Small intestine (tissue), 7 donors: ENCODE measurements around the gene TEX30. TPM values are rescaled to one million over a fixed set of nuclear protein-coding genes. Genes with fewer than 3 reads are reported as not detected.
A peak's percentile ranks its signal among the peaks of the same experiment; 100 is the strongest.

Experiments
- DNase-seq, 2 donors: peaks; one replicate each; pipeline versions ENCODE4 v3.0.0 to v3.0.0-alpha.2; 2013
- FAIRE-seq: peaks from 2 replicates; lab custom pipeline; 2012; peaks lifted over from hg19 to GRCh38; lab: Jason Lieb, UNC
- H3K27ac ChIP-seq, 3 donors: one replicate each; pipeline ENCODE4 v1.5.1; 2013; ENCODE audit warnings: low read length in 2 of 3, mild to moderate bottlenecking in 2 of 3, control low read depth in 1 of 3, inconsistent platforms in 1 of 3, low read depth in 1 of 3, moderate library complexity in 1 of 3
- H3K27me3 ChIP-seq, 3 donors: one replicate each; pipeline ENCODE4 v1.6.1; 2013; ENCODE audit warnings: low read length in 3 of 3, inconsistent platforms in 1 of 3; ENCODE audit not compliant: control insufficient read depth in 3 of 3, insufficient read depth in 3 of 3
- H3K36me3 ChIP-seq, 3 donors: one replicate each; pipeline ENCODE4 v1.6.1; 2013; ENCODE audit warnings: low read length in 3 of 3, inconsistent platforms in 1 of 3, low read depth in 1 of 3, mild to moderate bottlenecking in 1 of 3, moderate library complexity in 1 of 3; ENCODE audit not compliant: control insufficient read depth in 3 of 3, insufficient read depth in 2 of 3
- H3K4me1 ChIP-seq, 3 donors: one replicate each; pipeline ENCODE4 v1.6.1; 2013; ENCODE audit warnings: low read length in 2 of 3, inconsistent platforms in 1 of 3, low read depth in 1 of 3, mild to moderate bottlenecking in 1 of 3, moderate library complexity in 1 of 3; ENCODE audit not compliant: control insufficient read depth in 3 of 3, insufficient read depth in 2 of 3
- H3K4me3 ChIP-seq, 3 donors: one replicate each; pipeline ENCODE4 v1.5.1; 2013; ENCODE audit warnings: low read length in 3 of 3, control low read depth in 1 of 3, inconsistent platforms in 1 of 3, low read depth in 1 of 3, mild to moderate bottlenecking in 1 of 3, moderate library complexity in 1 of 3
- H3K9me3 ChIP-seq, 2 donors: one replicate each; pipeline ENCODE4 v1.6.1; 2013; ENCODE audit warnings: low read depth in 1 of 2, low read length in 1 of 2; ENCODE audit not compliant: control insufficient read depth in 2 of 2, insufficient read depth in 1 of 2
- WGBS, 3 donors: extraction: QIAGEN DNeasy Blood & Tissue Kit; methylation state at CpG; one replicate each; pipeline ENCODE4 v1.1.7; 2013; 5-methylcytosine and 5-hydroxymethylcytosine counted together
- polyA plus RNA-seq, 4 donors: library from polyadenylated mRNA; stranded (reverse) in 3 of 4; unstranded in 1 of 4; fragments of 200-250 nt in 3 of 4; fragments of 120-200 nt in 1 of 4; gene quantifications; one replicate each; pipeline versions ENCODE4 v1.2.1 to v1.2.3, GENCODE V29; 2013
- donor health status: healthy with polysubstance abuse.
- donor health status: control.
- donor health status: control.
- donor health status: Bipolar disorder and iron deficiency.
- donor health status: healthy.

The TEX30 gene
- polyA plus RNA-seq, 4 donors: 8.0 to 15.5 (median 9.8) TPM

DNA sequence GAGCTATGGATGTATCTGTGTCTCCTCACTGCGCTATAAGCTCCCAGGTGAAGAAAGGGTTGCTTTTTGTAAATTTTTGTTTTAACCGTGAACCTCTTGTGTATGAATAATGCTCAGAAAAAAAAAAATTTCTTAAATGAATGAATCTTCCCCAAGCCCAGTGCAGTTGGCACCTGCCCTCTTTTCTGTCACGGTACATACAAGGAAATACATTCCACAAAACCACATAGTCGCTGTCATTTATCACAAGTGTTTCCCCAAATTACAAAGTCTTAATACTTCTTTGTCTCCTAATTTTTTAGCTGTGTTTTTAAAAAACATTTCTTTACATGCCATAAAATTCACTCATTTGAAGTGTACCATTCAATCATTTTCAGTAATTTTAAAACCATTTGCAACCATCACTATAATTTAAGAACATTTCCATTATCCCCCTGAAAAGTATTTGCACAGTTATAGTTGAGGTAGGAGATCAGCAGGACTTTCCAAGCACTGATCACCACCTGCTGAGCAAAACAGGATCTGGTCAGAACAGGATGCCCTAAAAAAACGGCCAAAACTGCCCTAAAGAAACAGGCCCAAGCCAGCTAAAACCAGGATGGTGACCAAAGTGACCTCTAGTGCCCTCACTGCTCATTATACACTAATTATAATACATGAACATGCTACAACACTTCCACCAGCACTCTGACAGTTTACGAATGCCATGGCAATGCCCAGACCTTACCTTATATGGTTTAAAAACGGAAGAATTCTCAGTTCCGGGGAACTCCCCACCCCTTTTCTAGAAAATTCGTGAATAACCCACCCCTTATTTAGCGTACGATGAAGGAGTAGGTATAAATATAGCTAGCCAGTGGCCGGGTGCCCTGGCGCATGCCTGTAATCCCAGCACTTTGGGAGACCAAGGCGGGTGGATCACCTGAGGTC is 1.3 kb upstream of the TEX30 start:
- FAIRE-seq (no peak), DNase-seq (no peak)
- WGBS, 3 donors: 86 to 91% (median 86%) methylated on average over 14 of the region's 14 CpGs
- Histone ChIP-seq H3K4me3 (no peak overlapping the region), H3K36me3 (no peaks in the 10 kb centered on the region), H3K9me3 (peaks cover 0 to 3% of the 10 kb centered on the region in 2 donors), H3K27me3 (no peaks in the 10 kb centered on the region), H3K27ac (no peak overlapping the region), H3K4me1 (peaks cover 0 to 21% (median 5%) of the 10 kb centered on the region in 3 donors)

- WGBS, 3 donors: 71 to 83% (median 76%) methylated on average over 27 of the region's 27 CpGs
- Histone ChIP-seq H3K4me1 (peaks cover 0 to 21% (median 5%) of the 10 kb centered on the region in 3 donors), H3K4me3 (peak overlapping the region; percentile 82 to 90 (median 86)), H3K36me3 (no peaks in the 10 kb centered on the region), H3K9me3 (peaks cover 0 to 3% of the 10 kb centered on the region in 2 donors), H3K27me3 (no peaks in the 10 kb centered on the region), H3K27ac (peak overlapping the region in 2 of 3 donors; percentile 66 to 87)
- FAIRE-seq: no peak
- no peak for DNase-seq
These were observed 605 bp upstream of the TEX30 start for GRCh38 chr13:102774214-102774568.

GRCh38 chr13:102772042-102772425 is 1.6 kb downstream of the TEX30 start:
- H3K4me3 ChIP-seq: no peak overlapping the region

DNA sequence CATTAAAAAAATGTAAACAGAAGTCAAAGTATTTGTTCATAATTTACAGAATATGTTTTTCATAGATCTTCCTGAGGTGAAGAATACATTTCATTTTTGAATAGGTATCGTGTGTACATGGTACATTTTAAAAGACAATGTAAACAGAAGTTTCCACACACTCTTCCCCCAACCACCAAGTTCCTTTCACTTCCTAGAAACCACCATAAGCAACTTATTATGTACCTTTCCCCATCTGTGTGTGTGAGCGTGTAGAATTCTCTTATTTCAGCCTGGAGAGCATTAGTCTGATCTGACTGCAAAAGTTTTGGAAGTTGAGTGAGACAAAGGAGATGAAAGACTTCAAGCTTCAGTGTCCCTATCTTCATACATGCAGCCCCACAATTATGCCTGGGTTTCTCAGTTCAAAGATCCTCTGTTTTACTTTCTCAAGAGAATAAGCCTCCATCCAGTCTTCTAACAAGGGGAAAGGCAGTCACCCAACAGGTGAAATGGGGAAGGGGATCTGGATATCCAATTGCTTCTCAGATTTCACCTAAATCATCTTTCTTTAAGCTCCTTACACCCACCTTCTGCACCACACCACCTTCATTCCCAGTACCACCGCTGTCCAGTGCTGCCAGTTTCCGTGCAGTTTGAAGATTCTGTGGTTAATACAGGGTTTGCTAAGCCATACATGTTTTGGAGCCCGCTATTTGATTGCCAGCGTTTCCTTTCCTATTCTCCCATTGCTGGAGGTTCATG is 2.1 kb downstream of the TEX30 start:
- FAIRE-seq: no peak

More at GRCh38 chr13:102772042-102772425, 1.6 kb downstream of the TEX30 start:
- Histone ChIP-seq H3K36me3 (peaks cover 0 to 4% (median 0%) of the 10 kb centered on the region in 3 donors), H3K9me3 (peaks cover 0 to 3% of the 10 kb centered on the region in 2 donors), H3K4me1 (peaks cover 0 to 21% (median 3%) of the 10 kb centered on the region in 3 donors), H3K27ac (no peak overlapping the region), H3K27me3 (no peaks in the 10 kb centered on the region)
- FAIRE-seq (no peak), DNase-seq (no peak)
- WGBS, 3 donors: 92 to 96% (median 93%) methylated on average over 16 of the region's 16 CpGs

DNA sequence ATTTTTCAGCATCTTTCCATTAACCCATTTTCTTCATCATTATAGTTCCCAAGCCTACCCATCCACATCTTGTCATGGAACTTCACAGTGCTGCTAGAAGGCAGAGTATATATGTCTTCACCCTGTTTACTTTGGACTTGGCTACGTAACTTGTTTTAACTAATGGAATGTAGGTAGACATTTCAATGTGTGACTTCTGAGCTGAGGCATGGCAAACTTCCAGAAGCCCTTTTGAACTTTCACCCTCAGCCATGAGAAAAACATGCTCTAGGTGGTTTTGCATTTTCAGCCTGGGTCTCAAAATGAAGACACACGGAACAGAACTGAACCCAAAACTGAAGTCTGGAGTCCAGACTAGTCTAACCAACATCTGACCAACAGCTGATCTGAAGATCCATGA is 3.2 kb downstream of the TEX30 start:
- H3K27ac ChIP-seq: no peak overlapping the region
- peaks cover 0 to 3% of the 10 kb centered on the region in 2 donors for H3K9me3 ChIP-seq
- H3K4me1 ChIP-seq: peaks cover 0 to 15% (median 3%) of the 10 kb centered on the region in 3 donors
- H3K36me3 ChIP-seq: peaks cover 0 to 7% (median 0%) of the 10 kb centered on the region in 3 donors
- H3K27me3 ChIP-seq: no peaks in the 10 kb centered on the region
- DNase-seq (peak; percentile 59 to 72), FAIRE-seq (no peak)
- no peak overlapping the region for H3K4me3 ChIP-seq
- WGBS, 3 donors: 31 to 63% (median 41%) methylated on average over 2 of the region's 2 CpGs

More for the DNA sequence above, 2.1 kb downstream of the TEX30 start:
- Histone ChIP-seq H3K4me3 (no peak overlapping the region), H3K36me3 (peaks cover 0 to 4% (median 0%) of the 10 kb centered on the region in 3 donors), H3K9me3 (peaks cover 0 to 3% of the 10 kb centered on the region in 2 donors), H3K27ac (no peak overlapping the region), H3K27me3 (no peaks in the 10 kb centered on the region), H3K4me1 (peaks cover 0 to 18% (median 3%) of the 10 kb centered on the region in 3 donors)
- no peak for DNase-seq
- 87 to 95% (median 92%) methylated on average over 6 of the region's 6 CpGs for WGBS, 3 donors

GRCh38 chr13:102769679-102770078 is 3.9 kb downstream of the TEX30 start:
- no peak for FAIRE-seq

GRCh38 chr13:102768909-102769308 is 4.7 kb downstream of the TEX30 start:
- no peak overlapping the region for H3K4me3 ChIP-seq
- no peak overlapping the region for H3K27ac ChIP-seq
- no peaks in the 10 kb centered on the region for H3K27me3 ChIP-seq
- H3K4me1 ChIP-seq: peaks cover 0 to 11% (median 3%) of the 10 kb centered on the region in 3 donors
- FAIRE-seq: no peak
- 77 to 83% (median 79%) methylated on average over 2 of the region's 2 CpGs for WGBS, 3 donors
- H3K9me3 ChIP-seq: no peaks in the 10 kb centered on the region
- DNase-seq: no peak
- H3K36me3 ChIP-seq: peaks cover 0 to 9% (median 0%) of the 10 kb centered on the region in 3 donors

More at GRCh38 chr13:102769679-102770078, 3.9 kb downstream of the TEX30 start:
- peaks cover 0 to 3% of the 10 kb centered on the region in 2 donors for H3K9me3 ChIP-seq
- peaks cover 0 to 15% (median 3%) of the 10 kb centered on the region in 3 donors for H3K4me1 ChIP-seq
- 69 to 76% (median 74%) methylated on average over 4 of the region's 4 CpGs for WGBS, 3 donors
- H3K27me3 ChIP-seq: no peaks in the 10 kb centered on the region
- H3K27ac ChIP-seq: no peak overlapping the region
- H3K36me3 ChIP-seq: peaks cover 0 to 9% (median 0%) of the 10 kb centered on the region in 3 donors
- H3K4me3 ChIP-seq: no peak overlapping the region
- no peak for DNase-seq

- WGBS, 3 donors: 80 to 93% (median 83%) methylated on average over 1 of the region's 1 CpG
- Histone ChIP-seq H3K36me3 (peaks cover 0 to 9% (median 0%) of the 10 kb centered on the region in 3 donors), H3K27ac (no peak overlapping the region), H3K27me3 (no peaks in the 10 kb centered on the region), H3K9me3 (no peaks in the 10 kb centered on the region), H3K4me3 (no peak overlapping the region), H3K4me1 (no peaks in the 10 kb centered on the region)
- FAIRE-seq (no peak), DNase-seq (no peak)
These were observed 9.8 kb downstream of the TEX30 start for GRCh38 chr13:102763741-102764140.
